AG04450 (cell line): Measurements from ENCODE around the gene C6orf15. TPM values are rescaled to one million over a fixed set of nuclear protein-coding genes. Genes with fewer than 3 reads are reported as not detected.

Experiments used
- CTCF ChIA-PET: fragments of 300-600, 350-600 bp; formaldehyde crosslinking; extraction: SDS; loops from one replicate; lab custom pipeline; 2022; ENCODE audit warnings: antibody characterized with exemption, inconsistent platforms; lab: Charles Lee
- POLR2A ChIA-PET: fragments of 350-600 bp; formaldehyde crosslinking; extraction: SDS; loops from one replicate; lab custom pipeline; 2021; ENCODE audit warnings: antibody characterized with exemption, inconsistent platforms; lab: Yijun Ruan, JAX
- DNase-seq: peaks from one replicate; pipeline ENCODE4 v3.0.0-alpha.2; 2011; ENCODE audit warnings: low read depth, low spot score
- H3K27ac ChIP-seq: one replicate; pipeline ENCODE4 v1.5.1; 2012; ENCODE audit warnings: low read depth, low read length, control low read depth
- H3K27me3 ChIP-seq: one replicate; pipeline ENCODE4 v1.6.0; 2012; ENCODE audit warnings: low read length; ENCODE audit not compliant: control insufficient read depth, insufficient read depth
- H3K4me3 ChIP-seq: 2 replicates; pipeline ENCODE4 v1.5.1; 2011; ENCODE audit warnings: mild to moderate bottlenecking, low read depth, low read length, control low read depth
- H3K9me3 ChIP-seq: 2 replicates; pipeline ENCODE4 v1.5.1; 2012; ENCODE audit warnings: low read length; ENCODE audit not compliant: control insufficient read depth, insufficient read depth
- polyA plus RNA-seq: library from polyadenylated mRNA; depleted of rRNA; stranded (reverse); fragments of >200 nt; gene quantifications from 2 replicates; pipeline ENCODE4 v1.2.3, GENCODE V29; 2011
- TF ChIP-seq, protein P1 (sequence below): IDR thresholded peaks from 2 replicates; pipeline ENCODE4 v1.5.1; 2011; ENCODE audit warnings: low read depth, low read length, control low read depth, inconsistent platforms

C6orf15 gene
- polyA plus RNA-seq, 1 experiment = not detected

DNA sequence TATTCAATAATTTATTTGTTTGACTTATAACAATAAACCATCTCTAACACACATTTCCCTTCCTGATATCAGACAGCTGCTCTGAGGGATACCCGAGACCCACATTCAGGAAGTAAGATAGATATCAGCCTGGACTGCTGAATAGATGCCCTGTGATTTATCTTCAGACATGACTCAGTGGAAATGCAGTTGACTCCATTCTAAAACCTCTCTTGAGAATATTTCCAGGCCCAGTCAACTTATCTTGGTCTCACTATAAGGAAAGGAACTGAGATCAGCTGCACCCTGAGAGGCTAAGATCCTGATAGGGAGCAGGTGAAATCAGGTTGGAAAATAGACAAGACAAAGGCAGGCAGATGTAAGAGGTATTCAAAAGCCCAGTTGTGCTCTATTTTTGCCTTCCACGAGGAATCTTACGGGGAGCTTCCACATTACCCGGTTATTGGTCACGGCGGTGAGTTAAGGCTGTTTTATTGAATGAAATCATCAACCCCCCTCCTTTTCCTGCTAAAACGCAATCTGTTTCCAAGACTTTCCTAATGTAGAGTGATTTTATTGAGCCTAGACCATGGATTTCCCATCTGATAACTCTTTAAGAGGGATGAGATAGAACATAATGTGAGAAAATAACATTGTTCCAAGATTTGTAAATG is 25.5 kb downstream of the C6orf15 start:
- no peak overlapping the region for H3K27ac ChIP-seq
- DNase-seq = peak; percentile 34
- CTCF ChIA-PET = interaction anchor here (0.6 to 9.9 kb wide), 78 partner anchors 8 to 676 kb away, joined by 3 to 183 read pairs (median 4); partner anchors contain the start of genes DDR1, DHX16, GTF2H4 and MUCL3

DNA sequence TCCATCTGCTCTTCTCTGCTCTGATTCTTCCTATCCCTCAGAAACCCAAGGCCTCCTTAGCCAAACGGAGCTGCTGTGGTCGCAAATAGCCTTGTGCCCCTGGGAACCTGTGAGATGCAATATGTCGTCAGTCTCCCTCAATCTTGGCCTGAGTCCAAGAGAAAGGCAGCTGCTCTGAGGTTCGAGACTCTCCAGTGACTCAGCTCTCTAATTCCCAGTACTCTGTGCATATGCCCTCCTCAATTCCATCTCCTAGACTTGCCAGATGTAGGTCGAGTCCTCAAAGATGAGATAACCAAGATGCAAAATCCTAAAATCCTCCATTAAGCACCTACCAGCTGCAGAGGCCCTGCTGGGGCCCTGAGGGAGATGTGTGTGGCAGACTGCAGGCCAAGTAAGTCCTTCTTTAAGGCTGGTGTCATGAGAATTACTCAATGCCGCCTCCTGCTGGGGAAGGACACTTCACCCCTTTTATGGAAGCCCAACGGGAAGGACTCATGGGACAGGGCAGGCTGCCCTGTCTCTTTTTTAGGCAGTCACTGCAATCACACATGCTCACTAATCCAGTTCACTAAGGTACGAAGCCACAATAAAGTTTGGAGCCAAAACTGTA is 28.5 kb downstream of the C6orf15 start:
- ChIA-PET POLR2A (interaction anchor here (1.1 kb wide), 1 partner anchor 255 kb away, joined by 3 read pairs; no protein-coding TSS in a partner anchor), CTCF (interaction anchor here (0.6 to 9.9 kb wide), 6 partner anchors 12 to 543 kb away, joined by 3 to 183 read pairs (median 6); partner anchors contain the start of gene VARS2)
- no peak overlapping the region for H3K4me3 ChIP-seq
- no peaks in the 10 kb centered on the region for H3K9me3 ChIP-seq
- H3K27me3 ChIP-seq = no peaks in the 10 kb centered on the region
- DNase-seq = peak; percentile 61
- TF ChIP-seq, protein P1, sequence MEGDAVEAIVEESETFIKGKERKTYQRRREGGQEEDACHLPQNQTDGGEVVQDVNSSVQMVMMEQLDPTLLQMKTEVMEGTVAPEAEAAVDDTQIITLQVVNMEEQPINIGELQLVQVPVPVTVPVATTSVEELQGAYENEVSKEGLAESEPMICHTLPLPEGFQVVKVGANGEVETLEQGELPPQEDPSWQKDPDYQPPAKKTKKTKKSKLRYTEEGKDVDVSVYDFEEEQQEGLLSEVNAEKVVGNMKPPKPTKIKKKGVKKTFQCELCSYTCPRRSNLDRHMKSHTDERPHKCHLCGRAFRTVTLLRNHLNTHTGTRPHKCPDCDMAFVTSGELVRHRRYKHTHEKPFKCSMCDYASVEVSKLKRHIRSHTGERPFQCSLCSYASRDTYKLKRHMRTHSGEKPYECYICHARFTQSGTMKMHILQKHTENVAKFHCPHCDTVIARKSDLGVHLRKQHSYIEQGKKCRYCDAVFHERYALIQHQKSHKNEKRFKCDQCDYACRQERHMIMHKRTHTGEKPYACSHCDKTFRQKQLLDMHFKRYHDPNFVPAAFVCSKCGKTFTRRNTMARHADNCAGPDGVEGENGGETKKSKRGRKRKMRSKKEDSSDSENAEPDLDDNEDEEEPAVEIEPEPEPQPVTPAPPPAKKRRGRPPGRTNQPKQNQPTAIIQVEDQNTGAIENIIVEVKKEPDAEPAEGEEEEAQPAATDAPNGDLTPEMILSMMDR = peak; percentile 51
- no peak overlapping the region for H3K27ac ChIP-seq

More for the DNA sequence above, 25.5 kb downstream of the C6orf15 start:
- no peak overlapping the region; the same call in 1 of the 2 replicates for H3K4me3 ChIP-seq
- POLR2A ChIA-PET = interaction anchor here (0.5 to 1.3 kb wide), 8 partner anchors 11 to 501 kb away, joined by 3 to 6 read pairs (median 4); partner anchors contain the start of genes FLOT1 and VARS2
- H3K27me3 ChIP-seq = no peaks in the 10 kb centered on the region
- no peaks in the 10 kb centered on the region for H3K9me3 ChIP-seq
- TF ChIP-seq, protein P1 = no peak

DNA sequence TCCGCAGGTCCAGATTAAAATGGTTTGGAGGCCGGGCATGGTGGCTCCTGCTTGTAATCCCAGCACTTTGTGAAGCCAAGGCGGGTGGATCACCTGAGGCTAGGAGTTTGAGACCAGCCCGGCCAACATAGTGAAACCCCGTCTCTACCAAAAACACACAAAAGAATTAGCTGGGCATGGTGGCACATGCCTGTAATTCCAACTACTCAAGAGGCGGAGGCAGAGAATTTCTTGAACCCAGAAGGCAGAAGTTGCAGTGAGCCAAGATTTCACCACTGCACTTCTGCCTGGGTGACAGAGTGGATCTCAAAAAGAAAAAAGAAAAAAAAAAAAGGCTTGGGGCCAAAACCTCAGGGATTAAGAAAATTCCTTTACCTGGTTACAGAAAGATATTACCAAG is 30.5 kb downstream of the C6orf15 start:
- Histone ChIP-seq H3K4me3 (no peak overlapping the region), H3K27ac (no peak overlapping the region), H3K9me3 (no peaks in the 10 kb centered on the region), H3K27me3 (no peaks in the 10 kb centered on the region)
- ChIA-PET CTCF (interaction anchor here (7.8 to 9.9 kb wide), 2 partner anchors 10 to 167 kb away, joined by 135 to 183 read pairs; partner anchors contain the start of gene VARS2), POLR2A (no interaction called here)
- TF ChIP-seq, protein P1 = no peak
- no peak for DNase-seq

DNA sequence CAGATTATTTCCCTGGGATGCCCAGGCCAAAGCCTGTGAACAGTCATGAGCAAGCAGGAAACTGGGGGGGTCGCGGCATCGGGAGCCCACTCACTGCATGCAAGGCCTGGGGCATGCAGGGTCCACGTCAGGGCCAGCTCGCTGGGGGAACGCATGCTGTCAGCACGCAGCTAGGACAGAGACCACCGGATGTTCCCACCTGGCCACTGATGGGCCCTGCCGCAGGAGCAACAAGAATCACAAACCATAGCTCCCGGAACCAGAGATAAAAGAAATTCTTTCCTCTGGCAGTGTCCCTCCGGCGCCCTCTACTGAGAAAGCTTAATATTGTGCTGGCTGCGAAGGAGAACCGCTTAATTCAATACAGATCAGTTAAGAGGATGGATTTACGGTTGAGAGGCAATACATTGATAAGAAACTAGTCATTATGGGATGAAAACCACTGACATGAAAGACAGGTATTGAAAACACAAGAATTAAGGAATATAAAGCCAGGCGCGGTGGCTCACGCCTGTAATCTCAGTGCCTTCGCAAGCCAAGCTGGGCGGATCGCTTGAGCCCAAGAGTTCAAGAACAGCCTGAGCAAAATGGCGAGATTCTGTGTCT is 32.6 kb downstream of the C6orf15 start:
- TF ChIP-seq, protein P1 = peak; percentile 94
- peak; percentile 41 for DNase-seq
- no peaks in the 10 kb centered on the region for H3K27me3 ChIP-seq
- POLR2A ChIA-PET = interaction anchor here (0.7 to 1.5 kb wide), 3 partner anchors 138 to 172 kb away, joined by 3 to 4 read pairs (median 3); partner anchors contain the start of genes GTF2H4 and VARS2
- no peak overlapping the region for H3K27ac ChIP-seq
- CTCF ChIA-PET = interaction anchor here (0.6 to 9.9 kb wide), 50 partner anchors 8 to 571 kb away, joined by 3 to 135 read pairs (median 4); partner anchors contain the start of genes GTF2H4, MUCL3, PSORS1C1 and SFTA2
- no peak overlapping the region for H3K4me3 ChIP-seq
- no peaks in the 10 kb centered on the region for H3K9me3 ChIP-seq
